ENCODE results near the gene REPIN1. TPM values are rescaled to one million over a fixed set of nuclear protein-coding genes. Genes with fewer than 3 reads are reported as not detected.
A peak's percentile ranks its signal among the peaks of the same experiment; 100 is the strongest.
"Not testable (repeated sequence)": the region's sequence is repeated elsewhere in the genome, so short reads cannot be mapped to it uniquely, and the experiment has no call there.

Gene REPIN1
- total RNA-seq, 3 donors from 2014 or later = 151 to 228 (median 202) TPM

DNA sequence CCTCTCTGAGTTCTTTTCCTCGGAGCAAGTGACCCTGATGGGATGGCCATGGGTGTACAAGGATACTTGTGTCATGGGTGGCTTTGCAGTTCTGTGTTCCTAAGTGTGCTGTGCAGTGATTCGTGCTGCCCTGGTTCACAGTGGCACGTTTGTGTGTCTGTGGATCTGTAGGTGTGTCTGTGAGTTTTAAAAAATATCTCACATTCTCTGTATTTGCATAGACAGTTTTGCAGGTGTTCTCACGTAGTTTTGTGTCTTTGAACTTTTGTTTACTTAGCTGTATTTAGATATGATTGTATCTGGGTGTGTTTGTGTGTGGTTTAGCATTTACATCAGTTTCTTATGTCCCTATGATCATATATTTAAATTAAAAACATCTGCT is 14.2 kb downstream of the REPIN1 start:
- Histone ChIP-seq H3K4me3 (no peak overlapping the region), H3K4me1 (ENCODE audit: low read depth) (peaks cover 42% of the 10 kb centered on the region), H3K36me3 (ENCODE audit: low read depth) (no peaks in the 10 kb centered on the region), H3K9me3 (no peaks in the 10 kb centered on the region)
- peak; percentile 1 for ATAC-seq
- intact Hi-C loops (cut with DNase I, micrococcal nuclease) = no loop called here
- no peak for TF ChIP-seq CTCF (IDR thresholded peaks at IDR 0.05)
- no peak for DNase-seq

DNA sequence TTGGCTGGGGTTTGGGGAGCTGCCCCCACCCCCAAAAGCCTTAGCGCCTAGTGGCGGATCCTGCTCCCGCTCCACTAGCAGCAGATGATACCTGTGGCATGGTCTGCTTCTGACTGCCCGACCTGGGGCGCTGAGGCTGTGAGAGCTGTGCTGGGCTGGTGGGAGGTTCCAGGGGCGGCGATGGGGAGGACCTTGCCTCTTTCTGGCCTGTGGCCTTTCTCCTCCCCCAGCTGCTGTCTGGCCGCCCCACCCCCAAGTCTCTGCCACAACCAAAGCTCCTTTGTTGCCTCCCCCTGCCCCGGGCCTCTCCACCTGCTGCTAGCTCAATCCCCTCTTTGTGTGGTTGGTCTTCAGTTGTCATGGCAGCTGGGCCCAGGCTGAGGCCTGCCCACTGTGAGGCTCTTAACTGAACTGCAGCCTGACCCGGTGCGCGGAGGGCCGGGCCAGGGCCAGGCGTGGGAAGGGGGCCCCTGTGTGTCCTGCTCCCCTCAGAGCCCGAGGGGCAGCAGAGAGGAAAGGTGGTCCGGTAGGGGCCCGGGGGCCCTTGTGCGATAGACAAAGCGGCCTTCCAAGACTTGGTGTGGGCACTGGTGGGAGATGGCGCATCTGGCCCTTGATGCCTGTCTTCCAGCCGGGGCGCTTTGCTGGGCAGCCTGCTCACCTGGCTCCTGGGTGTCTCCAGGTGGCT is 15.2 kb downstream of the REPIN1 start:
- intact Hi-C loops (cut with DNase I, micrococcal nuclease) = no loop called here
- Histone ChIP-seq H3K4me3 (no peak overlapping the region), H3K4me1 (ENCODE audit: low read depth) (peaks cover 44% of the 10 kb centered on the region), H3K9me3 (no peaks in the 10 kb centered on the region), H3K36me3 (ENCODE audit: low read depth) (no peaks in the 10 kb centered on the region)
- peak; percentile 86 to 90 (median 88) for DNase-seq
- peak; percentile 57 for ATAC-seq
- TF ChIP-seq CTCF (IDR thresholded peaks at IDR 0.05) = no peak

- Histone ChIP-seq H3K9me3 (no peaks in the 10 kb centered on the region), H3K4me1 (ENCODE audit: low read depth) (peaks cover 48% of the 10 kb centered on the region), H3K36me3 (ENCODE audit: low read depth) (no peaks in the 10 kb centered on the region), H3K4me3 (no peak overlapping the region)
- DNase-seq = peak in 1 of 3 donors; percentile 37
- ATAC-seq = peak; percentile 1
- intact Hi-C loops (cut with DNase I, micrococcal nuclease) = no loop called here
- no peak for TF ChIP-seq CTCF (IDR thresholded peaks at IDR 0.05)
Observed at GRCh38 chr7:150384406-150385301, 16.0 kb downstream of the REPIN1 start.

GRCh38 chr7:150385302-150385723 is 16.7 kb downstream of the REPIN1 start:
- ATAC-seq = no peak
- Histone ChIP-seq H3K4me3 (no peak overlapping the region), H3K9me3 (no peaks in the 10 kb centered on the region), H3K4me1 (ENCODE audit: low read depth) (peaks cover 42% of the 10 kb centered on the region), H3K36me3 (ENCODE audit: low read depth) (no peaks in the 10 kb centered on the region)
- intact Hi-C loops (cut with DNase I, micrococcal nuclease) = no loop called here
- no peak for DNase-seq
- no peak for TF ChIP-seq CTCF (IDR thresholded peaks at IDR 0.05)

DNA sequence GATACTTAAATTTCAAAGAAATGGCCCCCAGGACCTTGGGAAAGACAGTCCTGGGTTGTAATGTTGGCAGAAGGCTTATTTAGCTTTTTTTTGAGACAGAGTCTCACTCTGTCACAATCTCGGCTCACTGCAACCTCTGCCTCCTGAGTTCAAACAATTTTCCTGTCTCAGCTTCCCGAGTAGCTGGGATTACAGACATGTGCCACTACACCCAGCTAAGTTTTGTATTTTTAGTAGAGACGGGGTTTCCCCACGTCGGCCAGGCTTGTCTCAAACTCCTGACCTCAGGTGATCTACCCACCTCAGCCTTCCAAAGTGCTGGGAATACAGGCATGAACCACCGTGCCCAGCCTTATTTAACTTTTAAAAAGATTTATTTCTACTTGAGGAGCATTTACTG is 17.3 kb downstream of the REPIN1 start:
- H3K4me3 ChIP-seq; ATAC-seq; H3K9me3 ChIP-seq; H3K36me3 ChIP-seq (ENCODE audit: low read depth); intact Hi-C loops (cut with DNase I, micrococcal nuclease); DNase-seq: not testable (repeated sequence)
- peaks cover 37% of the 10 kb centered on the region for H3K4me1 ChIP-seq (ENCODE audit: low read depth)

- H3K9me3 ChIP-seq = no peaks in the 10 kb centered on the region
- H3K36me3 ChIP-seq (ENCODE audit: low read depth) = no peaks in the 10 kb centered on the region
- TF ChIP-seq CTCF (IDR thresholded peaks at IDR 0.05) = no peak
- ATAC-seq (no peak), DNase-seq (peak in 2 of 3 donors; percentile 27 to 46)
- H3K4me1 ChIP-seq (ENCODE audit: low read depth) = peaks cover 22% of the 10 kb centered on the region
- H3K4me3 ChIP-seq = no peak overlapping the region
- intact Hi-C loops (cut with DNase I, micrococcal nuclease) = no loop called here
Observed at GRCh38 chr7:150388306-150388705, 19.7 kb downstream of the REPIN1 start.

All from mucosa of descending colon (tissue), 3 donors.